ENCODE results near the gene BBC3.
"Not testable (repeated sequence)": the region's sequence is repeated elsewhere in the genome, so short reads cannot be mapped to it uniquely, and the experiment has no call there.

The BBC3 gene

DNA sequence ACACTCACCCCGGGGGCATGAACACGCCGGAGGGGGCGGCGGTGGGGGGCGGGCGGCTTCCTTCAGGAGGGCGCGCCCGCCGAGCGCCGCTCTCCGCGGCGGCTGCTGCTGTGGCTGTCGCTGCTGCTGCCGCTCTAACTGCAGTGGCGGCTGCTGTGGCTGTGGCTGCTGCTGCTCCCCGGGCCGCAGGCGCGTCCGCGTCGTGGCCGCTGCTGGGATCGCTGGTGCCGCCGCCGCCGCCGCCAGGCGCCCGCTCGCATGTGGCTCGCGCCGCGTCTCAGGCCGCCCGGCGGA, at the start of gene BBC3:
TSS of gene BBC3 (minus strand) at position 279 of the 294 bp plus-strand sequence. CDS start 2,768 bp downstream, outside the sequence.
- no peak for DNase-seq

DNA sequence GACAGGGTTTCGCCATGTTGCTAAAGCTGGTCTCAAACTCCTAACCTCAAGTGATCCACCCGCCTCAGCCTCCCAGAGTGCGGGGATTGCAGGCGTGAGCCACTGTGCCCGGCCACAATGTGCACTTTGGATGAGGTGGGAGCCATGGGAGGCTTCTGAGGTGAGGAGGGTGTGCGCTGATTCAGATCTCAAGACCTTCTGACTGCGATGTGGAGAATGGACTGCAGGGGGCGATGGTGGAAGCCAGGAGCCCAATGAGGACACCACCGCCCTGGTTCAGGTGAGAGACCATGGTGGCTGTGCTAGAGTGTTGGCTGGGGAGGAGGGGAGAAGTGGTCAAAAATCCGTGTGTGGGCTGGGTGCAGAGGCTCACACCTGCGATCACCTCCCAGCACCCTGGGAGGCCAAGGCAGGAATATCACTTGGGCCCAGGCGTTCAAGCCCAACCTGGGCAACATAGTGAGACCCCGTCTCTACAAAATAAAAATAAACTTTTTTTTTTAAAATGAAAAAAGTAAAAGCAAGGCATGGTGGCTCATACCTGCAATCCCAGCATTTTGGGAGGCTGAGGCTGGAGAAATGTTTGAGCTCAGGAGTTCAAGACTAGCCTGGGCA, 49.3 kb upstream of the BBC3 start:
- DNase-seq: no peak

DNA sequence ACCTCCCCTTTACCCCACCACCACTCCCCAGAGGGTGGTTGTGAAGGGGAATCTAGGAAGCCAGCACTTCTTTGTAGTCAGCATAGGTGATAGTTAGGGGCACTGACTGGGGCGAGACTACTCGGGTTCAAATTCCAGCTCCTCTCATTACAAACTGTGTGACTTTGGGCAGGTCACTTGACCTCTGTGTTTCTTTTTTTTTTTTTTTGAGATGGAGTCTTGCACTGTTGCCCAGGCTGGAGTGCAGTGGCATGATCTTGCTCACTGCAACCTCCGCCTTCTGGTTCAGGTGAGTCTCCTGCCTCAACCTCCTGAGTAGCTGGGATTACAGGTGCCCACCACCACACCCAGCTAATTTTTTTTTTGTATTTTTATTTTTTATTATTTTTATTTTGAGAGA, 45.5 kb upstream of the BBC3 start:
- not testable (repeated sequence) for DNase-seq

DNA sequence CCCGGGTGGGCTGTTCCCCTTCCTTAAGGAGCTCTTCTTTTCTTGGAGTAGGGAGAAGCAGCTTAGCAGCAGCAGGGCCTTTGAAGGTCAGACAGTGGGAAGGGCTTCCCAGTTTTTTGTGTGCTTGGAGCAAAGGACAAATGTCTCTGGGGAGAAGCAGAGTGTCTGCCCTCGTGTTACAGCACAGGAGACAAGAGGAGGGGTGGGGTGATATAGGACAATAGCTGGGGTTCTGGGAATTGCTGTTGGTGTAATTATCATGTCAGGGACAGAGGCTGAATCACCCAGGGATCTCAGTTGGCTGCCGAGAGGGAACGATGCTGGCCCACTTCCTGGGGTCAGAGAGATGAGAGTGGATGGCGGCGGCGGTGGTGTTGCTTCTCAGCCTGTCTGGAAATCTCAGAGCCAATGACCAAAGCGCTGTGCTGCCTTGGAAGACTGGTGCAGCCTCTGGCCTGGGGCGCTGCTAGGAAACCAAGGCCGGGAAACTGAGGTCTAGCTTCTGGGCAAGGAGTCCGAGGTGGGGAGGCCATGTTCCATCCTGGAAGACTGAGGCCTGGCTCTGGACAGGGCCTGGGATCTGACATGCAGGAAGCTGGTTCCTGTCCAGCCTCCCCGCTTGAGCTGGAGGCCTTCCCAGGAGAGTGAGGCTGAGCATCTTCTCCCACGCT, 44.9 kb upstream of the BBC3 start:
- no peak for DNase-seq

GRCh38 chr19:47274891-47275761, 44.1 kb upstream of the BBC3 start:
- no peak for DNase-seq

- DNase-seq: peak; percentile 84
These were observed 43.3 kb upstream of the BBC3 start, which contains the start of gene INAFM1 for GRCh38 chr19:47274071-47274890. TSS of gene INAFM1 (plus strand) at chr19:47274885. CDS start at chr19:47274920, 35 bp downstream.

- peak; percentile 80 for DNase-seq
These were observed 42.5 kb upstream of the BBC3 start for GRCh38 chr19:47273313-47274070.

DNA sequence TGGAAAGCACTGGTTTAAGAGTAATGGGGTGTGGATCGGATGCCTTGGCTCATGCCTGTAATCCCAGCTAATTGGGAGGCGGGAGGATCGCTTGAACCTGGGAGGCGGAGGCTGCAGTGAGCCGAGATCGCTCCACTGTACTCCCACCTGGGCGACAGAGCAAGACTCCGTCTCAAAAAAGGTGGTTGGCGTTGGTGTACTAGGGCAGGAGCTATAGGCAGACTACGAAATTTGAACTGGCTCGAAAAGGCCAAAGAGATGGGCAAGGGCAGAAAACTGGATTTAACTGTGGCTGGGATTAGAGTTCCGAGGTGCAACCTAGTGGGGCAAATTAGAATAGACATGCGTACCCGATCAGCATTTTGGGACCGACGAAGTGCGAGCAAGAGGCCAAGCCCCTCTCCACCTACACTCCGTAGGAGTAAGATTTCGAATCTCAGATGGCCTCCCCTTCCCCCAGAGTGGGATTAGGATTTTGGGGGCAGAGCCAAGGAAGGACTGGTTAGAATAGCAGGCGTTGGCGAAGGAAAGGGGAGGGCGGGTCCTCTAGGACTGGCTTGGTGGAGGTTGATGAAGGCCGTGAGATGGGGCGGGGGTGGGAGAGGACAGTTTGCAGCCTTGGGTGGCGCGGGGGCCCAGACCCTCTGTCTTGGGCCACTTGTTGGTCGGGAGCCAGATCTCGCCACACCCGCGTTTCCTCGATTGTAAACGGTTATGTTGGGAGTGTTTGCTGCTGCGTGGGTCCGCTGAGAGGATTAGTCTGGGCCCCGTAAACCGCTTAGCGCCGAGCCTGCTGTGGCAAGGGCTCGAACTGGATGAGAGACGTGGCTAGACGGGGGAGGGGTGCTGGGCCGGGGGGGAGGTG, 41.7 kb upstream of the BBC3 start:
- DNase-seq: no peak

GRCh38 chr19:47271949-47272348, 41.0 kb upstream of the BBC3 start:
- DNase-seq: no peak

DNA sequence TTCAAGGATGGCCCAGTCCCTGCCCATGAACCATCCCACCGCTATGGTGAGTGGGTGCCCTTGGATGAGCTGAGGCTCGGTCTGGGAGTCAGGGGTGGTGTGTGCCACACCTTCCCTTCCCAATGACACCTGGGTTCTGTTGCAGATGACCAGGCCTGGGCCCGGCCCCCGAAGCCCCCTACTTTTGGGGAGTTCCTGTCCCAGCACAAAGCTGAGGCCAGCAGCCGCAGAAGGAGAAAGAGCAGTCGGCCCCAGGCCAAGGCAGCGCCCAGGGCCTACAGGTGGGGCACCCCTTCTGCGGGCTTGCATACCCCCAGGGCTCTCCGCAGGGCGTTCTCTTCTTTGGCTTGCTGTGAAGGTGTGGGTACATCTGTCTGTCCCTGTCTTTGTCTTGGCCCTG, 39.4 kb upstream of the BBC3 start:
- no peak for DNase-seq

DNA sequence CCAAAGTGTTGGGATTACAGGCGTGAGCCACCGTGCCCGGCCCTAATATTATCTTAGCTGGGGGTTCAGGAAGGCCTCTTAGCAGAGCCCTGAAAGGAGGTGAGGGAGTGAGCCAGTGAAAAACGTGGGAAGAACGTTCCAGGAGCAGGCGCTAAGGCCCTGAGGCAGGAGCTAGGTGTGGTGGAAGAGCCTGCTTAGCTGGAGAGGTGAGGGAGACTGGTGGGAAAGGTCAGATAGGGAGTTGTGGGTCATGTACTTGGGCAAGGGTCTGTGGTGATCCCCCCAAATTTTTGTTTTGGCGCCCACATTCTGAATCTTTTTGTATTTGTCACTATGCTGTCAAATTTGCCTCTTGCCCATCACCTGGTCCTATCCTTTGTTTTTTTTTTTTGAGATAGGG, 38.6 kb upstream of the BBC3 start:
- DNase-seq: no peak

GRCh38 chr19:47268028-47268427, 37.0 kb upstream of the BBC3 start:
- DNase-seq: no peak

- DNase-seq: no peak
These were observed 36.4 kb upstream of the BBC3 start for GRCh38 chr19:47267350-47267759.

DNA sequence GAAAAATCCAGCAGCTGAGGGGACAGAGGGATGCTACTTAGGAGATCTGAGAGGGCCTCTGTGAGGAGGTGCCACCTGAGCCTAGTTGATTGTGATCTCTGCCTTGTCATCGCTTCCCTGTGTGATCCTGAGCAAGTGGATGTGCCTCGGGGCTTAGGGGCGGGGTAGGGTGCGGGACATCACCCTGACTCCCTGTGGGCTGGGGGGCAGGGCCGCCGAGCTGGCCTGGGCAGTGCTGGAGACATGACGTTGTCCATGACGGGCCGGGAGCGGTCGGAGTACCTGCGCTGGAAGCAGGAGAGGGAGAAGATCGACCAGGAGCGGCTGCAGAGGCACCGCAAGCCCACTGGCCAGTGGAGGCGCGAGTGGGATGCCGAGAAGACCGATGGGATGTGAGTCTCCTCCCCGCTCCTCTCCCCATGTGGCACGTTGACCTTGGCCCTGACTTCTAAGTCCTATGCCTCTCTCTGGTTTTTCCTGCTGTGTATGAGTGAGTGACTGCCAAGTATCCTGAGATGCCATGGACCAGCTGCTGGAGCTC, 35.5 kb upstream of the BBC3 start:
- DNase-seq: no peak

GRCh38 chr19:47264629-47265028, 33.6 kb upstream of the BBC3 start:
- DNase-seq: no peak

DNA sequence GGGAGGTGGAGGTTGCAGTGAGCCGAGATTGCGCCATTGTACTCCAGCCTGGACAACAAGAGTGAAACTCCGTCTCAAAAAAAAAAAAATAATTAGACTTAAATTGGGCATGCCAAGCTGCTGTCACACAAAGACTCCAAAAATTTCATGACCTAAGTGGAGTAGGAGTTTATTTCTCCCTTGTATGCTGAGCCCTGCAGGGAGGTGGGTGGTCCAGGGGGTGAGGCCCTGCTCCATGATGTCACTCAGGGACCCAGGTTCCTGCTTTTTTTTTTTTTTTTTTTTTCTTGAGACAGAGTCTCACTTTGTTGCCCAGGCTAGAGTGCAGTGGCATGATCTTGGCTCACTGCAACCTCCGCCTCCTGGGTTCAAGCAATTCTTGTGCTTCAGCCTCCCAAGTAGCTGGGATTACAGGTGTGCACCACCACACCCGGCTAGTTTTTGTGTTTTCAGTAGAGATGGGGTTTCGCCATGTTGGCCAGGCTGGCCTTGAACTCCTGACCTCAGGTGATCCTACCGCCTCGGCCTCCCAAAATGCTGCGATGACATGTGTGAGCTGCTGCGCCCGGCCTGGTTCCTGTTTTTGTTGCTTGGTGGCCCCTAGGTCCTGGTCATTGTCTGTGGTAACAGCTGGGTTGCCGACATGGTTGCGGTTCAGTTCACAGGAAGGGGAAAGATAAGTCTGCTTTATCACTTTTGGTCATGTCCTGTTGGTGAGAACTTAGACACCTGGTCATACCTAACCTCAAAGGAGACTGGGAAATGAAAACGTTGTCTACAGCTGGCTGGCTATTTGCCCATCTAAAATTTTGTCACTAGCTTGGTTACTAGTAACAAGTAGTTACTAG, 31.2 kb upstream of the BBC3 start:
- not testable (repeated sequence) for DNase-seq

GRCh38 chr19:47260476-47260875, 29.5 kb upstream of the BBC3 start:
- DNase-seq: no peak

- DNase-seq: no peak
These were observed 28.0 kb upstream of the BBC3 start for GRCh38 chr19:47258895-47259555.

DNA sequence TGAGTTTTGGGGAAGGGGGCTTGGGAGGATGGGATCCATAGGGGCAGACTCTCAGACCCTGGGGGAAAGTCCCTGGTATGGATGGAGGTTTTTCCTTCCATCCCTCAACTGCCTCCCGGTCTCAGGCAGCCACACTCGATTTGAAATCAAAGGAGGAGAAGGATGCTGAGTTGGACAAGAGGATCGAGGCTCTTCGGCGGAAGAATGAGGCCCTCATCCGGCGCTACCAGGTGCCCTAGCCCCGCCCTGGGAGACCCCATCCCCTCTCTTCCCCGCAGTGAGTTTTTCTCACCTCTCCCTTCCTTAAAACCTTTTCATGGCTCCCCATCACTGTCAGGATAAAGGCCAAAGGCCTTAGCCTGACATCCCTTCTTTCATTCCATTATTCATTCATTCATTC, 27.4 kb upstream of the BBC3 start:
- DNase-seq: no peak
